Measurements from ENCODE around the gene KBTBD13. TPM values are rescaled to one million over a fixed set of nuclear protein-coding genes. Genes with fewer than 3 reads are reported as not detected.
"Not testable (repeated sequence)": the region's sequence is repeated elsewhere in the genome, so short reads cannot be mapped to it uniquely, and the experiment has no call there.

KBTBD13 gene
- total RNA-seq, 1 donor from 2014 or later = not detected

DNA sequence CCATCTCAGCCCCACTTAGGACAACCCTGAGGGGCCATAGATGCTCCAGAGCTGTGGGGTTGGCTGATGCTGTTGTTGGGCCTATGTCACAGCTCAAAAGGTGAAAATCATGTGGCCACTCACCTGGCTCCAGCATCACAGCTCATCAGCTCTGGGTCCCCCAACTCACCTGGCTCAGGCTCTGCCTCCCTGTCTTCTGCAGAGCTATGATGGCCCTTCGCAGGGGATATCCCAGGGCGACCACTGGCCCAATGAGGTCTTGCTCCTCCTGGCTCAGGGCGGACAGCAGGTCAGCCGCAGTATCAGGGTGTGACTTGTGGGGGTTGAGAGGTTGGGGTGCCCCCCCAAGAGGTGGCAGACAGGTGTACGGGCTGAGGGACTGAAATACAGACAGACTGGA, 22.8 kb downstream of the KBTBD13 start:
- DNase-seq (ENCODE audit: low read depth) (no peak), FAIRE-seq (no peak)
- Histone ChIP-seq H3K4me3 (ENCODE audit: low read depth, low read length) (no peak overlapping the region), H3K27me3 (ENCODE audit: control insufficient read depth, insufficient read depth, low read length) (no peaks in the 10 kb centered on the region), H3K36me3 (ENCODE audit: control insufficient read depth, insufficient read depth, low read length) (peaks cover 16% of the 10 kb centered on the region)
- TF ChIP-seq, protein P1, sequence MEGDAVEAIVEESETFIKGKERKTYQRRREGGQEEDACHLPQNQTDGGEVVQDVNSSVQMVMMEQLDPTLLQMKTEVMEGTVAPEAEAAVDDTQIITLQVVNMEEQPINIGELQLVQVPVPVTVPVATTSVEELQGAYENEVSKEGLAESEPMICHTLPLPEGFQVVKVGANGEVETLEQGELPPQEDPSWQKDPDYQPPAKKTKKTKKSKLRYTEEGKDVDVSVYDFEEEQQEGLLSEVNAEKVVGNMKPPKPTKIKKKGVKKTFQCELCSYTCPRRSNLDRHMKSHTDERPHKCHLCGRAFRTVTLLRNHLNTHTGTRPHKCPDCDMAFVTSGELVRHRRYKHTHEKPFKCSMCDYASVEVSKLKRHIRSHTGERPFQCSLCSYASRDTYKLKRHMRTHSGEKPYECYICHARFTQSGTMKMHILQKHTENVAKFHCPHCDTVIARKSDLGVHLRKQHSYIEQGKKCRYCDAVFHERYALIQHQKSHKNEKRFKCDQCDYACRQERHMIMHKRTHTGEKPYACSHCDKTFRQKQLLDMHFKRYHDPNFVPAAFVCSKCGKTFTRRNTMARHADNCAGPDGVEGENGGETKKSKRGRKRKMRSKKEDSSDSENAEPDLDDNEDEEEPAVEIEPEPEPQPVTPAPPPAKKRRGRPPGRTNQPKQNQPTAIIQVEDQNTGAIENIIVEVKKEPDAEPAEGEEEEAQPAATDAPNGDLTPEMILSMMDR (IDR thresholded peaks at IDR 0.05; ENCODE audit: insufficient read depth, low read length, severe bottlenecking) = no peak

DNA sequence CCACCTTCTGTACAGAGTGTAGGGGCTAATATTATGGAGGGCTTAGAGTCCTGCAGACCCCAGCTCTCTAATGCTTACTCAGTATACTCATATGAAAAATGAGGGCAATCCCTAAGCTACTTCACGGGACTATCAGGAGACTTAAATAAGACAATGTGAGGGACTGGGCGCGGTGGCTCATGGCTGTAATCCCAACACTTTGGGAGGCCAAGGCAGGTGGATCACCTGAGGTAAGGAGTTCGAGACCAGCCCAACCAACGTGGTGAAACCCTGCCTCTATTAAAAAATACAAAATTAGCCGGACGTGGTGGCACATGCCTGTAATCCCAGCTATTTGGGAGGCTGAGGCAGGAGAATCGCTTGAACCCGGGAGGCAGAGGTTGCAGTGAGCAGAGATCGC, 23.3 kb downstream of the KBTBD13 start:
- H3K36me3 ChIP-seq (ENCODE audit: control insufficient read depth, insufficient read depth, low read length) = peaks cover 16% of the 10 kb centered on the region
- not testable (repeated sequence) for H3K27me3 ChIP-seq (ENCODE audit: control insufficient read depth, insufficient read depth, low read length); FAIRE-seq; DNase-seq (ENCODE audit: low read depth); H3K4me3 ChIP-seq (ENCODE audit: low read depth, low read length)

DNA sequence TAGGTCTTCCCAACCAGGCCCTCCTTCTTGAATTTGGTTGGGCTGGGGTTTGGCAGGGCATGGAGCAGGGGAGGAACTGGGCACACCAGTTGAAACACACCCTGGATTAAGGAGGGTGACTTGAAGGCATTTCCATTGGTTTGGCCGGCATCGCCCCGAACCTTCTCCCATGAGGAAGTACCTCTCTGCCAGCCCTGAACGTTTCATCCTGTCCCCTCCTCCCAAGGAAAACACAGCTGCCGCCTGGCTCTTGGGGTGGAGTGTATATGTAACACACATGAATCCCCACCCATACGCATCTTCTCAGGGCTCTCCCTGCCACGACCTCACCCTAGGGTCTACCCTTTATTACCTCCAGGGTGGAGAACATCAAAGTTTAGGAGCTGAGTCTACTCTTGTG, 23.9 kb downstream of the KBTBD13 start:
- FAIRE-seq (no peak), DNase-seq (ENCODE audit: low read depth) (no peak)
- H3K27me3 ChIP-seq (ENCODE audit: control insufficient read depth, insufficient read depth, low read length) = no peaks in the 10 kb centered on the region
- TF ChIP-seq, protein P1 (IDR thresholded peaks at IDR 0.05; ENCODE audit: insufficient read depth, low read length, severe bottlenecking) = no peak
- peaks cover 16% of the 10 kb centered on the region for H3K36me3 ChIP-seq (ENCODE audit: control insufficient read depth, insufficient read depth, low read length)
- H3K4me3 ChIP-seq (ENCODE audit: low read depth, low read length) = no peak overlapping the region

DNA sequence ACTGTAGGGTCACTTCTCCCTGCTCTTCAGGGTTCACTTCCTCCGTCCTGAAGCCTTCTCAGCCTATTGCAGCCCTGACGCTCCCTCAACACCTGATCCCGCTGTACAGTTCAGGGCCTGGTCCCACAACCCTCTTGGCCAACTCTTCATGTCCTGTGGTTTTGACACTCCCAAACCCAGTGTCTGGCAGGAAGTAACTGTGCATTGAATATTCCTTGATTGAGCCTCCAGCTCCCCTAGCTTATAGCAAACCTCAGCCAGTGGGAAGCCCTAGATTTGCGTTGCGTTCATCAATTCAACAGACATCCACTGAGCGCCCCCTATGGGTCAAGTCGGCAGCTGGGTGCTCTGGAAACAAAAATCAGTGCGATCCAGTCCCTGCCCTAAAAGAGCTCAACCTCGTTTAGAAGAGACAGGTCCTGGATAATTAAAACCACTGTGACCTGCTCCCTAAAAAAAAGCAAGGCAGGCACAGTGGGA, 24.9 kb downstream of the KBTBD13 start:
- Histone ChIP-seq H3K4me3 (ENCODE audit: low read depth, low read length) (no peak overlapping the region), H3K27me3 (ENCODE audit: control insufficient read depth, insufficient read depth, low read length) (no peaks in the 10 kb centered on the region), H3K36me3 (ENCODE audit: control insufficient read depth, insufficient read depth, low read length) (peaks cover 22% of the 10 kb centered on the region)
- FAIRE-seq (no peak), DNase-seq (ENCODE audit: low read depth) (peak; percentile 46)
- TF ChIP-seq, protein P1 (IDR thresholded peaks at IDR 0.05; ENCODE audit: insufficient read depth, low read length, severe bottlenecking) = peak; percentile 88

DNA sequence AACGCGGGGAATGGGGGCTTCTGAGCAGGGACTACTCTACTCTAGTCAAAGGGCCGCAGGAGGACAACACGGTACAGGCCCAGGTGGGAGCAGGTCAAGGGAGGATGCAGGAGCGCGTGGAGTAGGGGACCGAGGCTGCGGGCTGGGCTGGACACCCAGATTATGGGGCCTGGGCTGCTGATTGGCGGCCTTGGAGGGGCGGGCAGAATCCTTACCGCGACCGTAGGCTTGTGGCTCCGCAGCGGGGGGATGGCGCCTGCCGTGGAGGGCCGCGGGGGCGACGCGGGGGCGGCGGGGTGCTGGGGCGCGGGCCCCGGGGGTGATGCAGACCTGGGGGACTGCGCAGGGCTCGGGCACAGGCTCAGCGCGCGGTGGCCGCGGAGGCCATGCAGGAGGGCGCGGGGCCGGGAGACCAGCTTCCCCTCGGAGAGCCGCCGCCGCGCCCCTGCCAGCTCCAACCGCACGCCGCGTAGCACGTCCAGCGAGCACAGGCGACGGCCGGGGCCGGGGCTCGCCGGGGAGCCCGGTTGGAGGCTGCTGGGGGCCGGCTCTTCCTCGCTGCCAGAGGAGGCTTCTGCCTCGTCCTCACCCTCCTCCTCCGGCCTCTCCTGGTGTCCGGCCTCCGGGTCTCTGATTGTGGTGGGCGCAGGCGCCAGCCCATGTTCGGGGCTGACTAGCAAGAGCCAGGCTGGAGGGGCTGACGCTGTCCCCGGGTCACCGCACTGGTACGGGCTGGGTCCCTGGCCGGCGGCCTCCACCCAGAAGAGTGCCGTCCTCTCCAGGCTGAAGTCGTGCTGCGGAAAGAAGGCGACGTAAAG, 25.6 kb downstream of the KBTBD13 start:
- DNase-seq (ENCODE audit: low read depth) = no peak
- Histone ChIP-seq H3K36me3 (ENCODE audit: control insufficient read depth, insufficient read depth, low read length) (peaks cover 22% of the 10 kb centered on the region), H3K27me3 (ENCODE audit: control insufficient read depth, insufficient read depth, low read length) (no peaks in the 10 kb centered on the region), H3K4me3 (ENCODE audit: low read depth, low read length) (no peak overlapping the region)
- TF ChIP-seq, protein P1 (IDR thresholded peaks at IDR 0.05; ENCODE audit: insufficient read depth, low read length, severe bottlenecking) = no peak
- no peak for FAIRE-seq

DNA sequence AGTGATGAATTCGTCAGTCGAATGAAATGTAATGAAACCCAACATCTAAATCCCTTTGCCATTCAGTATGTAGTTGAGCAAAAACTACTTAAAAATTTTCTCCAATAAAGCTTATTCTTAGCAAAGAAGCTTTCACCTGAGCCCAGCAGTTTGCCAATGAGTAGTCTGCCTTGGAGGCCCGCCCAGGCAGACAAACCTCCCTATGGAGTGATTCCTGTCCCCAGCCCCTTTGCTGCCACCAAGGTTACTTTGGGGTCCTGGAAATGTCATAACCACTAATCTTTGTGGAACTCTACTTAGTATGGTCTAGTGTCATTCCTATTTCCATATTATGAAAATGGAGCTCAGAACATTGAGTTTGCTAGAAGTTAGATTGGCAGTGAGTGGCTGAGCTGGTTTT, 26.4 kb downstream of the KBTBD13 start:
- Histone ChIP-seq H3K36me3 (ENCODE audit: control insufficient read depth, insufficient read depth, low read length) (peaks cover 22% of the 10 kb centered on the region), H3K27me3 (ENCODE audit: control insufficient read depth, insufficient read depth, low read length) (no peaks in the 10 kb centered on the region), H3K4me3 (ENCODE audit: low read depth, low read length) (no peak overlapping the region)
- TF ChIP-seq, protein P1 (IDR thresholded peaks at IDR 0.05; ENCODE audit: insufficient read depth, low read length, severe bottlenecking) = no peak
- FAIRE-seq (peak; percentile 36), DNase-seq (ENCODE audit: low read depth) (no peak)

Data from bronchial epithelial cell (primary cell).